ENCODE data around the gene BUB3. TPM values are rescaled to one million over a fixed set of nuclear protein-coding genes. Genes with fewer than 3 reads are reported as not detected.

Gene BUB3
- total and polyA plus RNA-seq, 2 of the 4 experiments (the other 2 are of a cell fraction) = 215 to 384 TPM

GRCh38 chr10:123140164-123140982, 13.8 kb upstream of the BUB3 start:
- Histone ChIP-seq H2AK9ac (replicated peaks; ENCODE audit: low read depth, low read length, poor library complexity) (no peak overlapping the region), H3K18ac (ENCODE audit: low read depth, low read length) (no peak overlapping the region), H4K91ac (ENCODE audit: insufficient read depth, low read depth, low read length) (no peak overlapping the region), H3K56ac (ENCODE audit: extremely low read depth, insufficient read depth, low read length) (no peak overlapping the region), H3K79me1 (ENCODE audit: low read depth in 1 of 2, low read length in 2 of 2) (no peaks in the 10 kb centered on the region), H3K27me3 (ENCODE audit: control insufficient read depth, insufficient read depth, low read length) (peaks cover 98% of the 10 kb centered on the region), H3K36me3 (ENCODE audit: control insufficient read depth, insufficient read depth, low read length) (no peaks in the 10 kb centered on the region), H4K8ac (ENCODE audit: low read depth in 2 of 2, low read length in 2 of 2) (no peak overlapping the region), H2BK120ac (ENCODE audit: low read depth, low read length) (no peak overlapping the region), H3K4me2 (ENCODE audit: low read depth, low read length) (no peak overlapping the region), H3K4me3 (ENCODE audit: insufficient read depth, low read depth, low read length) (no peak overlapping the region), H2BK5ac (ENCODE audit: low read depth, low read length, poor library complexity, severe bottlenecking) (no peak overlapping the region), H3K4ac (ENCODE audit: low read depth, low read length) (no peak overlapping the region), H3K14ac (replicated peaks; ENCODE audit: low read depth, low read length) (no peak overlapping the region), H3K27ac (ENCODE audit: insufficient read depth, low read length) (no peak overlapping the region), H2AK5ac (ENCODE audit: low read depth, low read length) (no peak overlapping the region), H4K5ac (ENCODE audit: low read depth, low read length) (no peak overlapping the region), H2BK20ac (ENCODE audit: low read depth, low read length) (no peak overlapping the region), H3K23ac (ENCODE audit: low read depth, low read length) (no peak overlapping the region), H3K9ac (ENCODE audit: low read depth, low read length) (no peak overlapping the region), H4K20me1 (ENCODE audit: insufficient read depth, low read length) (0 out of 2 replicates have a peak, but pooled peaks cover 3% of the 10 kb centered on the region), H2BK15ac (ENCODE audit: low read depth, low read length) (no peak overlapping the region), H3K4me1 (ENCODE audit: control insufficient read depth, insufficient read depth, low read length) (peaks cover 2% of the 10 kb centered on the region; the same call in 1 of the 2 replicates), H2AFZ (replicated peaks; ENCODE audit: low read length, poor library complexity) (peak overlapping the region; percentile 33), H3K9me3 (ENCODE audit: control insufficient read depth, insufficient read depth, low read length) (peaks cover 8% of the 10 kb centered on the region), H3K9me1 (ENCODE audit: insufficient read depth, low read length) (no peaks in the 10 kb centered on the region)
- POLR2A ChIA-PET (ENCODE audit: unreplicated experiment) = no interaction called here
- ATAC-seq (ENCODE audit: low read depth) (no peak), DNase-seq (no peak)
- no TSS peak for BruUV-seq (replicated peaks)
- in situ Hi-C loops (cut with MboI; ENCODE audit: low sequenced_read_pairs) = loop anchor here (25.0 kb wide), 1 partner anchor 1247 kb away; no protein-coding TSS in a partner anchor
- TF ChIP-seq MXI1 (IDR thresholded peaks at IDR 0.05; ENCODE audit: borderline replicate concordance, low read depth, low read length) (no peak), RFX5 (IDR thresholded peaks at IDR 0.05; ENCODE audit: low read depth, low read length) (no peak), BHLHE40 (IDR thresholded peaks at IDR 0.05; ENCODE audit: low read depth, low read length) (no peak), CEBPB (IDR thresholded peaks at IDR 0.05; ENCODE audit: low read depth, low read length) (no peak), CTCF (conservative IDR thresholded peaks at IDR 0.05; ENCODE audit: low read depth, low read length) (no peak), POLR2A (IDR thresholded peaks at IDR 0.05; ENCODE audit: low read depth, low read length) (no peak), USF2 (IDR thresholded peaks at IDR 0.05; ENCODE audit: low read depth, low read length) (no peak), SMC3 (IDR thresholded peaks at IDR 0.05; ENCODE audit: low read depth, low read length) (no peak)
- intact Hi-C loops (cut with micrococcal nuclease) = no loop called here
- dilution Hi-C loops (cut with HindIII; ENCODE audit: low sequenced_read_pairs, unreplicated experiment) = no loop called here
- WGBS, 2 experiments (ENCODE audit: extremely low coverage in 2 of 2, insufficient read length in 1 of 2) = no CpG with 5 or more reads among the region's 43 CpGs
- CTCF ChIA-PET = interaction anchor here (1.1 kb wide), 1 partner anchor 9 kb away, joined by 4 read pairs; no protein-coding TSS in a partner anchor

Data from IMR-90 (cell line).